GM04504 (cell line): ENCODE measurements around the gene VPS13D.

Experiments
- DNase-seq: peaks from one replicate; pipeline ENCODE4 v3.0.0-alpha.2; 2012; ENCODE audit warnings: low read depth

The VPS13D gene, protein sequence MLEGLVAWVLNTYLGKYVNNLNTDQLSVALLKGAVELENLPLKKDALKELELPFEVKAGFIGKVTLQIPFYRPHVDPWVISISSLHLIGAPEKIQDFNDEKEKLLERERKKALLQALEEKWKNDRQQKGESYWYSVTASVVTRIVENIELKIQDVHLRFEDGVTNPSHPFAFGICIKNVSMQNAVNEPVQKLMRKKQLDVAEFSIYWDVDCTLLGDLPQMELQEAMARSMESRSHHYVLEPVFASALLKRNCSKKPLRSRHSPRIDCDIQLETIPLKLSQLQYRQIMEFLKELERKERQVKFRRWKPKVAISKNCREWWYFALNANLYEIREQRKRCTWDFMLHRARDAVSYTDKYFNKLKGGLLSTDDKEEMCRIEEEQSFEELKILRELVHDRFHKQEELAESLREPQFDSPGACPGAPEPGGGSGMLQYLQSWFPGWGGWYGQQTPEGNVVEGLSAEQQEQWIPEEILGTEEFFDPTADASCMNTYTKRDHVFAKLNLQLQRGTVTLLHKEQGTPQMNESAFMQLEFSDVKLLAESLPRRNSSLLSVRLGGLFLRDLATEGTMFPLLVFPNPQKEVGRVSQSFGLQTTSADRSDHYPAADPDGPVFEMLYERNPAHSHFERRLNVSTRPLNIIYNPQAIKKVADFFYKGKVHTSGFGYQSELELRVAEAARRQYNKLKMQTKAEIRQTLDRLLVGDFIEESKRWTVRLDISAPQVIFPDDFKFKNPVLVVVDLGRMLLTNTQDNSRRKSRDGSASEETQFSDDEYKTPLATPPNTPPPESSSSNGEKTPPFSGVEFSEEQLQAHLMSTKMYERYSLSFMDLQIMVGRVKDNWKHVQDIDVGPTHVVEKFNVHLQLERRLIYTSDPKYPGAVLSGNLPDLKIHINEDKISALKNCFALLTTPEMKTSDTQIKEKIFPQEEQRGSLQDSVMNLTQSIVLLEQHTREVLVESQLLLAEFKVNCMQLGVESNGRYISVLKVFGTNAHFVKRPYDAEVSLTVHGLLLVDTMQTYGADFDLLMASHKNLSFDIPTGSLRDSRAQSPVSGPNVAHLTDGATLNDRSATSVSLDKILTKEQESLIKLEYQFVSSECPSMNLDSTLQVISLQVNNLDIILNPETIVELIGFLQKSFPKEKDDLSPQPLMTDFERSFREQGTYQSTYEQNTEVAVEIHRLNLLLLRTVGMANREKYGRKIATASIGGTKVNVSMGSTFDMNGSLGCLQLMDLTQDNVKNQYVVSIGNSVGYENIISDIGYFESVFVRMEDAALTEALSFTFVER (N-terminal part only)

DNA sequence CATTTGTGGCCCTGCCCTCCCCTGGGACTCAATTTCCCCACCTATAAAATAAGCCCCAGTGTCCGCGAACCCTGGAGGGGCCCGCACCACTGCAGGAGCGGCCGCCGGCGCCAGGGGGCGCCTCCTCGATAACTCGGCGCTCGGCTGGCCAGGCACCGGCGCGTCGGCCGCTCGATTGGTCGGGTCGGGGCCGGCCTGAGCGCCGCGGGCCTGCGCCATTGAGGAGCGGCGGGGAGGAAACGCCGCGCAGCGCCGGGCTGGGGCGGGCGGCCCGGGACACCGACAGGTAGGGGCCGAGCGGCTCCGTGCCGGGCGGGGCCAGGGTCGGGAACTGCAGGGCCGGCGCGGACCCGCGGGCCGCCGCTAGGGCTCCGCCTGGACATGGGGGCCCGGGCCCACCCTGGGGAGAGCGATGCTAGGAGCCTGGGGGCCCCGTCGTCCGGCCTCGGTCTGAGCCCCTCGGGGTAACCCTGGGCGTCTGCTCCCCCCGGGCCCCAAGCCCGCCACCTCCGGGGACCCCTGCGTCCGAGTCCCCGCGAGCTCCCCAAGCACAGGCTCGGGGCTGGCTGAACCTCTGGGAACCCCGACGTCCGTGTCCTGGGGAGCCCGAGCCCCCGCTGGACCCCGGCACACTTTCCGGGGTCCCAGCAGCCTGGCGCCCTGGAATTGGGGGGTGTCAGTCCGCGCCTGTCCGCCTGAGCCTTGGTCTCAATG lies at the start of gene VPS13D:
VPS13D (plus strand) TSS at position 196 of the 714 bp plus-strand sequence. CDS start 4,237 bp downstream, outside the sequence.
- DNase-seq, result peak; percentile 60

DNA sequence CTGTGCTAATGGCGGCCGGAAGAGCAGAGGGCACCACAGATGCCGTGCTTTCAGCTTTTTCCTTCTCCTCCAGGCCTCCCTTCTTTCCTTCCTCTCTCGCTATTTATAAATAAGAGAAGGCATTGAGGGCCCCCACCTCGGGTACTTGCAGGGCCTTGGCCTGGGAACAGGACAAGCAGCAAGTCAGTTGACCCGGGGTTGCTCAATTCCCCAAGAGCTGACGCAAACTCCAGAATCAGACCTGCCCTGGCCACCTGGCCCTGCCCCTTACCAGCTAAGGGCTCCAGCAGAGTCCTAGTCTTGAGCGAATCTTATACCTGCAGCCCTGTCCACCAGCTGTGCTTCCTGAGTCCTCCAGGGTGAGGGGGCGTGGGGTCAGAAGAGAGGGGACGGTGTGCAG lies 49.5 kb upstream of the VPS13D start:
- no peak for DNase-seq

DNA sequence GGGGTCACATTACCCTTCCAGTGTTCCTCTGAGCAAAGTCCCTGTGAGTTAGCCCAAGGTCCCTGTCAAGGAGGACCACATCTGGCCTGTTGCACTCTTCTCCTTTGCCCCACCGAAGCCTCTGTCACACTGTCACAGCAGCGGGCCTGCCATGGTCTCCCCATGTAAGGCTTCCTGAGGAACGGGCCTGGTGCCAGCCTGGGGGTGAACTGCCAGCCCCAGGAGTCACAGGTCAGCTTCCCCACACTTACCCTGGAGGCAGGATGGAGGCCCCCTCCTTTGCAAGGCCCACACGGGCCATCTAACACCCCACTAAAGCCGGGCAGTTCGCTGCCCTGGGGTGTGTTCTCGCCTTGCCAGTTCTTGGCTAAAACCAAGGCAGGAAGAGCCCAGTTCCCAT lies 48.9 kb upstream of the VPS13D start:
- no peak for DNase-seq

DNA sequence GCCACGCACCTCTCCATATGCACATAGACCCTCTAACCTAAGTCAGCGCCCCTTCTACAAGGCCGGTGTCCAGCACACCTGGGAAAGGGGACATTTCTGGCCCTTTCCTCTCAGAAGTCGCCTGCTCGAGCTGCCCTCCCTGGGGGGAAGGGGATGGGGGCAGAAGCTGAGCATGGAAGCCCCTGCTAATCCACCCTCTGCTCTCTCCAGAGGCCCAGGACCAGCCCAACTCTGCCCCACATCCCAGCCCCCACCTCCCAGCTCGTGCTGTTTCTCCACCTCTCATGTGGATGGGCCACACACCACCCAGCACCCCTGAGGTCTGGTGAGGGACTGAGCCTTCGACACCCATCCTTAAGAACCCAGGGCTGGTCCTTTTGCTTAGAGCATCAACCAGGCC lies 48.3 kb upstream of the VPS13D start:
- DNase-seq, result no peak

DNA sequence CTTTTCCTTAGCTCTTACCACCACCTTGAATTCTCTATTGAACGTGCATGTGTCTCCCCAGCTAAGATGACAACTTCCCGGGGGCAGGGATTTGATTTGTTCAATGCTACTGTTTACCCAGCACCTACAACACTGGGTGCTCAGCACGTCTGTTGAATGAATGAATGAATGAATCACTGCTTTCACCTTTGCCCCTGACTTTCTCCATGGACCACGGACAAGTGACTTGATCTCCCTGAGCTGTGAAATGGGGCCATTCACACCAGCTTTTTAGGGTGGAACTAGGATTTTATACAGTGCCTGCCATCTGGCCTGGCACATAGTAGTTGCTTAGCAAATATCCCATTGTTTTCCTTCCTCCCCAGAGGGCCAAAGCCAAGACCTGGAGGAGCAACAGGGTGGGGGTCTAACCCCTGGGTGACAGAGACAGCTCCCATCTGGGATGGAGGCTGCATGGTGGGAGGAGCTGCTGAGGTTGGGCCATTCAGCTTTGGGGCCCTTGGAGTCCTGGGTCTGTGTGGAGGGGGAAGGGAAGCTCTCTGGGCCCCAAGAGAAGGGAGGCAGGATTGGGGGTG lies 47.3 kb upstream of the VPS13D start:
- DNase-seq, result no peak

DNA sequence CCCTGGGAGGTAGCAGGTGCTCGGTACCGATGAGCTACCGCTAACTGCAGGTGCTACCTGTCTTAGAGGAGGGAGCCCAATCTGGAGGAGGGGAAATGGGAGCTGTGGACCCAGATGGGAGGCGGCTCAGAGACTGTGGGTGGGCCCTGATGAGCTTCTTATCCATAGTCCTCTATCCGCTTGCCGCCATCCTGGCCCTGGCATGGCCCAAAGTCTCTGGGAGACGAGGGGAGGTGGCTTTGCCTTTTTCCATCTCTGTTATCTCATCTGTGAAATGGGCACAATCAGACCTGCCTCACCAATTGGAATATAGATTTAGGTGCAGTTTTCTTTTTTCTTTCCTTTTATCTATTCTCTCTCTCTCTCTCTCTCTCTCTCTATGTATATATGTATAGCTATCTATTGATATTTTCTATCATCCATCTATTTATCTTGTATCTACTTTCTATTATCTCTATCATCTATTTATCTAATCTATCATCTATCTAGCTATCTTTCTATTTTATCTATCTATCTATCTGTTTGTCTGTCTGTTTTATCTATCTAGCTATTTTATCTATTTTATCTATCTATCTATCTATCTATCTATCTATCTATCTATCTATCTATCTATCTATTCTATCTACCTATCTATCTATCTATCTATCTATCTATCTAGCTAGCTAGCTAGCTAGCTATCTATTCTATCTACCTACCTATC lies 46.6 kb upstream of the VPS13D start:
- no peak for DNase-seq

DNA sequence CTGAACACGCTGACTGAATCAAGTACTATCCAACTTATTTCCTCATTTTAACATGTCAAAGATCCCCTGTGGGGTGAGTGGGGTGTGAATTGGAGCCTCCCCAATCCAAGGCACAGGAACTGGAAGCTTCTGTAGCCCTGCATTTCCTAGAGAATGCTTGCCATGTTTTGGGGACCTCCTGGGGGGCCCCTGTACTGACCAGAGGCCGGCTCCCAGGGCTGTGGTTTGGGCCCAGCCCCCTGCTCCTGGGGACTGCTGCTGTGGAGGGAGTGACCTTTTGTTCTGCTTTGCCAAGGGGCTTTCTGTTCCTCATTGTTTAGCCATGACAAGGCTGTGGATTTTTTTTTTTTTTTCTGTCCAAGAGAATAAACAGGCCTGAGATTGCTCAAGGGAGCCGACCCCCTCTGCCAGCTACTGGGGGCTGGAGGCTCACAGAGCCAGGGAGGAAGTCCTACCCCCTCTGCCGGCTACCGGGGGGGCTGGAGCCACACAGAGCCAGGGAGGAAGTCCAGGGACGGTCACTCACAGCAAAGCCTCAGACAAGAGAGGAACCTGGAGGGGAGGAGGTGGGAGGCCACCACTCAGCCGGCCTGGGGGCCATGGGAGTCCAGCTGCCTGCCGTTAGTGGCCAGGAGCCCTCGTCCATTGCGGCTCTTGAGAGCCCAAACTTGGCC lies 45.7 kb upstream of the VPS13D start:
- peak; percentile 35 for DNase-seq

DNA sequence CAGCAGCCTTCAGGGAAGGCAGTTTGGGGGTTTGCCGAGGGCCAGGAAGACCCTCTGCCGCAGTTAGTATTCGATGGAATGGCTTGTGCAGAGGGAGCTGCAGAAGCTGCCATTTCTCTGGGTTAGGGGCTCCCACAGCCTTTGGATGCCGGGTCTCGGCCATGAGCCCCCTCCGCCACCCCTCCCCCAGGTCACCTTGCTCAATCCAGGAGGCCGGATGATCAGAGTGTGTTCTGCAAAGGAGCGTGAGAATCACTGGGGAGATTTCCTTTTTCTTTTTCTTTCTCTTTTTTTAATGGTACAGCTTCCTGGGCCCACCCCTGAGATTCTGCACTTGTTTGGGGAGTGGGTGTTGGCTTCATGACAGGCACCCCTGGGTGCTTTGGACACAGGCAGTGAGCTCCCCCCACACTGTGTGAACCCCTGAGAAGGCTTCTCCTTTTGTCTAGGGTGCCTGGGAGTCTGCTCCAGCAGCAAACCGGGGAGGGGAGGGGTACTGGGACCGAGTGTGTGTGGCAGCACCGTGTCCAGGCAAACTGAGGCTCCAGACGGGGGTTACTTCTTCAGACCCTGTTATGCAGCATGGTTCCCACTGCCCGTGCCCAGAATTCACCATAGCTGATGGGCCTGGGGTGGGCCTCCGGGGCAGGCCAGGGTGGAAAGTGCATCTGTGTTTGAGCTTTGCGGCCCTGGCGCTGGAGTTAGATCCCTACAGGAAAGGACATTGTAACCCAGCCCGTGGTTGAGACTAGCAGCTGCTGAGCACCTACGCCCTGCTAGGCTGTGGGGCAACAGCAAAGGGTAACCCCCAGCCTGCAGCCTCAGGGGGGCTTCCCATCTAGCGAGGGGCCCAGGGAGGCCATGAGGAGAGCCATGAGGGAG lies 44.6 kb upstream of the VPS13D start:
- no peak for DNase-seq

DNA sequence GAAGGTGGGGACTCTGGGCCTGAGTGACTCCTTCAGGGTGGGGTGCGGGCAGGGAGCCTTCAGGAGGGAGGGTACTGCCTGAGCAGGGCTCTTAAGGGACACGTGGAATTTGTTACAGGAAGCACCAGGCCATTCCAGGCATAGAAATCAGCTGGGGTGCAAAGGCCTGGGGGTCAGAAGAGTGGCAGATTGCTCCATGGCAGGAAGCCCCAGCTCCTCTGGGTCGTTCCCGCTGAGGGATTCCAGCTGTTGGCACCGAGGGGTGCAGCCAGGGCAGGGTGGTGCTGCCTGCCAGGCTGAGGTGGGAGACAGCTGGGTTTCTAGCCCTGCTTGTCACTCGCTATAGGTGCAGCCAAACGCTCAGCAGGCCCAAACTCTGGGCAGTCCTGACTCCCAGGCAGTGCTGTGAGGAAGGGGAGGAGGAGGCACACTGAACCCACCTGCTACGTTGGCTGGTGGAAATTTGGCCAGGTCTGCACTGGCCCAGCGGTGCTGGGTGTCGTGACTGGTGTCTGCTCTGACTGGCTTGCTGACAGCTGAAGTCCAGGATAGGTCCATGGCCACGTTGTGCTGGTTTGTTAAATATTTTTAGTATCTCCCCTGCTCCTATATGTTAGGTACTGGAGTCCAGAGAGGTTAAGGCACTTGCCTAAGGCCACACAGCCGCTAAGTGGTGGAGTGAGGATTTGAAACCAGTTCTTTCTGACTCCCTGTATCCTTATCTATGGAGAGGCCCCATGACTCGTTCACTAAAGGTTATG lies 43.7 kb upstream of the VPS13D start:
- DNase-seq, result no peak

DNA sequence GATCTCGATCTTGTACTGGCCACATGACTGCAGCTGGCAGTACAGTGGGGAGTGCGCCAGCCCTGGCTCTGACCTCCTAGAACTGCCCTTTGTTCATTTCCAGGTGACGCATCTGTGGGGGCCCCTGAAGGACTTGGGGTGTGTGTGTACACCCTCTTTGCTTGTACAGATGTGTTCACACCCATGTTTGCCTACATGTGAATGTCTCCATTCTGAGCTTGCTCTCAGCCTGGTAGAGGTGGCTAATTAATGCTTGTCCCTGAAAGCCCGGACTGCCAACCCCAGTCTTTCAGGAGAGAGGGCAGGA lies 43.2 kb upstream of the VPS13D start:
- no peak for DNase-seq

DNA sequence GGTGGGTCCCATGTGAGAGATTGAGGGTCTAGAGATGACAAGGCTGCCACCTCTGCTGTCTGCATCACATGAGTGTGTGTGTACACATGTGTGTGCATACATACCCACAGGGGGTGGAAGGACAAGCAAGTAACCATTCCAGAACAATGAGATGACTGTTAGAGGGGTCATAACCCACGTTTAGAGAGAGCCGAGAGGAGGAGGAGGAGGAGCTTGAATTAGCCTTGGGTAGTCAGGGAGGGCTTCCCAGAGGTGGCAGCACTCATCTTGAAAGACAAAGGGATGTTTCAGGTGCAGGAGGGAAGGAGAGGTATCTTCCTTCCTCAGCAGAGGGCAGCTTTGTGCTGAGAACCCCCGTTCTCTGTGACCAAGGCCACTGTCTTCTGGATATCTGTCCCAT lies 41.7 kb upstream of the VPS13D start:
- DNase-seq, result no peak

DNA sequence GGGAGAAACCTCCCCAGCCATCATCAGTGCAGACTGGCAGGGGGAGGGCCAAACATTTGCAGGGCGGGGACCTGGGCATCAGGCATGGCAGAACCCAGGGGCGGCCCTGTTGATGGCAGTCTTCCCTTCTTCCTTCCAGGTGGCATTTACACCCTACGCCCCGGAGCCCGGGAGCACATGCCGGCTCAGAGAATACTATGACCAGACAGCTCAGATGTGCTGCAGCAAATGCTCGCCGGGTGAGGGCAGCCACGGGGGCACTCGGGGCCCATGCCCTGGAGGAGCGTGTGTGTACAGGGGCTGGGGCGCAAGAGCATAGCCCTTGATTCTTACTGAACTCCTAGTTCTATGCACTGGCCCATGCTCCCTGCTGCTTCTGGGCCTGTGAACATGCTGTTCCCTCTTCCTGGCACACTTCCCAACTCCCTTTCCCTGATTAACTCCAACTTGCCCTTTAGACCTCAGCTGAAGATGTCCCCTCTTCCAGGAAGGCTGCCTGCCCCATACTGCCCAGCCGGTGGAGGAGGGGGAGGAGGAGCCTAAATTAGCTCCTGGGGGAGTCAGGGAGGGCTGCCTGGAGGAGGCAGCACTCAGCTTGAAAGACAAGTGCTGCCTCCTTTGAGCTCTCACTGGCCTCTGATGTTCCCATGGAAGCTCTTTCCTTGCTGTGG lies 41.0 kb upstream of the VPS13D start:
- no peak for DNase-seq

DNA sequence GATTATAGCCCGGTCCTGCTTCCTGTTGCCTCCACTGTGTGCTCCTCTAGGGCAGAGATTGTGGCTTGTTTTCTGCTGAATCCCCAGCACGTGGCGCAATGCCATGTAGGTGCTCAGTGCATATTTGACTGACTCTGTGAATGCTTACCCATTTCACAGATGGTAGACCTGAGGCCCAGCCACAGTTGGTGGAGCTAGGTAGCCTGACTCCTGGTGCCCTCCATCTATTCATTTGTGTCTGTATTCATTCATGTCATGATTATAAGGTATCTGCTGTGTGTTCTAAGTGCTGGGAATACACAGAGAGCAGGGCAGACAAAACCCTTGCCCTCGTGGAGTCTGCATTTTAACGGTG lies 40.5 kb upstream of the VPS13D start:
- no peak for DNase-seq

DNA sequence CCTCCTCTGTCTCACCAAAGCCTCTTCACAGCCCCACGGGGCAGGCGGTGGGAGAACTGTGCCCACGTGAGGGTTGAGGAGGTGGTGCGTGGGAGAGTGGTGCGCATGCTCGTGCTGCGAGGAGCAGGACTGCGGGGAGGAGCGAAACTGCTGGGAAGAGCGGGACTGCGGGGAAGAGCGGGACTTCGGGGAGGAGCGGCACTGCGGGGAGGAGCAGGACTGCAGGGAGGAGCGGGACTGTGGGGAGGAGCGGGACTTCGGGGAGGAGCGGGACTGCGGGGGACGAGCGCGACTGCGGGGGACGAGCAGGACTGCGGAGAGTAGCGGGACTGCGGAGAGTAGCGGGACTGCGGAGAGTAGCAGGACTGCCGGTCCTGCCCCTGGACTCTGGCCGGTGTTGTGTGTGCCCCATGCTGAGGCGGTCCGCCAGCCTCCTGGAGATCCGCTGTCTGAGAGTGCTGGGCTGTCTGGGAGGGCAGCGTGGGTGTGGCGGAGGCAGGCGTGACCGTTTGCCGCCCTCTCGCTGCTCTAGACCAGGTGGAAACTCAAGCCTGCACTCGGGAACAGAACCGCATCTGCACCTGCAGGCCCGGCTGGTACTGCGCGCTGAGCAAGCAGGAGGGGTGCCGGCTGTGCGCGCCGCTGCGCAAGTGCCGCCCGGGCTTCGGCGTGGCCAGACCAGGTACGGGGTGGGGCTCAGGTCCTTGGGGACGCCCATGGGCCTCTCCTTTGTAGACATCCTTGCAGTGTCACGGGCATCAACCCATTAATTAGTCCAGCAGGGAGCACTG lies 38.4 kb upstream of the VPS13D start:
- no peak for DNase-seq

DNA sequence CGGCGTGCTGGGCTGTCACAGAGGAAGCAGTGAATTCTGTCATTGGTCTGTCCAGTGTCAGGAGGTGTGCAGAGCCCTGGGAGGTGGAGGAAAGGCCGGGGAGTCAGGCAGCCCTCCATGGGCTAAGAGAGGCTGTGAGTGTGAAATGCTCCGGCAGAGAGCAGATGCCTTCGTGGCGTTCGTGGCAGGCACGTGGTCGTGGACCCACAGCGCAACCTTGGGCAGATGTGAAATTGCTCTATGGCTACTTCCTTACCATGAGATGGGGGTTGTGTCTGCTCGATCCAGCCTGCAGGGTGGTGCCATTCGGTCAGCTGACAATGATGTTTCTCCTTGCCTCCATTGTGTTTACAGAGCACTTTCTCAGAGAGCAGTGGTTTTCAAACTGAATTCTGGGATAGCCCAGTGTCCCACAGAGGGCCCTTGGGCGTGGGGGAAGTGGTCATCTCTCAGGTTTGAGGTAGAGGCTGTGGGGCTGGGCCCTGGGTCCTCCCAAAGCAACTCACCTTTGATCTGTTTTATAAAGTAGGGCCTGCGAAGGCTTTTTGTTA lies 35.1 kb upstream of the VPS13D start:
- no peak for DNase-seq

DNA sequence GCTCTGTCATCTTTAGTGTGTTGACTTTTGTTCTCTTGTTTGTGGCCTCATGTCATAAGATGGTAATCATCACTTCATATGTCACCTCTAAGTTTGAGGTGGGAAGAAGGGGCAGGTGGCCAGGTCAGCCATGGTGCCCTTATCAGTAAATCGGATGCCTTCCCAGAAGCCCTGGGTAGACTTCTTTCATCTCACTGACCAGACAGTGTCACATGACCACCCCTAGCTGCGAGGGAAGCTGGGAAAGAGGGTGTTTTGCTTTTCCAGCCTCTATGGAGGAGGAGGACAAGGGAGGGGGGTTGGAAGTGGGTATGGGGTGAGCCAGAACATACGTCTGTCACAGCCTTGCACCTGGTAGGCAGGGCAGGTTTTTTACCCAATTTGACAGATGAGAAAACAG lies 34.4 kb upstream of the VPS13D start:
- no peak for DNase-seq
